Measurements from ENCODE around the gene BARX2. TPM values are rescaled to one million over a fixed set of nuclear protein-coding genes. Genes with fewer than 3 reads are reported as not detected.

BARX2 gene
- total and polyA plus RNA-seq, 3 experiments from 2014 or later, result not detected

DNA sequence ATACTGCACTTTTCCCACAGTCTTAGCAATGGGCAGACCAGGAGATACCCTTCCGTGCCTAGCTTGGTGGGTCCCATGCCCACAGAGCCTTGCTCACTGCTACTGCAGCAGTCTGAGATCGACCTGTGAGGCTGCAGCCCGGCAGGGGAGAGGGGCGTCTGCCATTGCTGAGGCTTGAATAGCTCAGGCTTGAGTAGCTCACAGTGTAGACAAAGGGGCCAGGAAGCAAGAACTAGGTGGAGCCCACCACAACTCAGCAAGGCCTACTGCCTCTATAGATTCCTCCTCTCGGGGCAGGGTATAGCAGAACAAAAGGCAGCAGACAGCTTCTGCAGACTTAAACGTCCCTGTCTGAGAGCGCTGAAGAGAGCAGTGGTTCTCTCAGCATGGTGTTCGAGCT lies 118.1 kb downstream of the BARX2 start:
- DNase-seq, result no peak
- ChIA-PET CTCF (no interaction called here), POLR2A (no interaction called here)
- no peak overlapping the region for H3K4me3 Mint-ChIP-seq
- H3K27ac Mint-ChIP-seq, result no peak overlapping the region
- Histone ChIP-seq H3K4me1 (ENCODE audit: insufficient read depth, low read length) (no peaks in the 10 kb centered on the region), H3K36me3 (ENCODE audit: insufficient read depth, low read length) (no peaks in the 10 kb centered on the region), H3K9me3 (ENCODE audit: low read length) (no peaks in the 10 kb centered on the region), H3K27me3 (ENCODE audit: insufficient read depth, low read length, poor library complexity, severe bottlenecking) (no peaks in the 10 kb centered on the region), H3K4me3 (ENCODE audit: low read length) (no peak overlapping the region), H3K27ac (ENCODE audit: low read depth, low read length) (no peak overlapping the region)
- H3K36me3 Mint-ChIP-seq, result no peaks in the 10 kb centered on the region
- H3K9me3 Mint-ChIP-seq, result peaks cover 0 to 14% (median 2%) of the 10 kb centered on the region in 5 donors
- peaks cover 0 to 4% of the 10 kb centered on the region in 2 donors for H3K27me3 Mint-ChIP-seq
- H3K4me1 Mint-ChIP-seq, result no peaks in the 10 kb centered on the region

Other genes starting within 250 kb of the BARX2 start
- gene ARHGAP32, start 183.5 kb upstream of the BARX2 start, total RNA-seq, result 1 to 10 TPM; 2.1 to 3.1 TPM
- gene ARHGAP32, start 183.5 kb upstream of the BARX2 start, polyA plus RNA-seq, result 0.48 TPM

Measured in CD8-positive, alpha-beta memory T cell (primary cell).